ENCODE results near the gene ZNF793.

DNA sequence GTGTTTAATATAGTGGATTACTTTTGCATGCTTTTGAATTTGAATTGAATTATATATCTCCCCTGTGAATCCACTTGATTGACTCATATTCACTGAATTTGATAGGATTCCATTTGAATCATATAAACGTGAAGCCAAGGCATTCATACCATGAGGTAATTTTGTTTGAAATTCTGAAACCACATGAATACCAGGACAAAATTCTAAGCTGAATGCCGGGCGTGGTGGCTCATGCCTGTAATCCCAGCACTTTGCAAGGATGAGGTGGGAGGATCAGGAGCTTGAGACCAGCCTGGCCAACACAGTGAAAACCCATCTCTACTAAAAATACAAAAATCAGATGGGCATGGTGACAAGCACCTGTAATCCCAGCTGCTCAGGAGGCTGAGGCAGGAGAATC is 4.4 kb downstream of the ZNF793 start:
- TF ChIP-seq CTCF (conservative IDR thresholded peaks at IDR 0.05; ENCODE audit: low read length) (no peak), EZH2phosphoT487 (IDR thresholded peaks at IDR 0.05; ENCODE audit: borderline replicate concordance) (no peak)
